Fibroblast of the conjunctiva (primary cell): Measurements from ENCODE around the gene GCM1.
"Not testable (repeated sequence)": the region's sequence is repeated elsewhere in the genome, so short reads cannot be mapped to it uniquely, and the experiment has no call there.

Experiments used
- DNase-seq: peaks from one replicate; pipeline ENCODE4 v3.0.0-alpha.2; 2010; ENCODE audit warnings: low read depth

GCM1 gene

DNA sequence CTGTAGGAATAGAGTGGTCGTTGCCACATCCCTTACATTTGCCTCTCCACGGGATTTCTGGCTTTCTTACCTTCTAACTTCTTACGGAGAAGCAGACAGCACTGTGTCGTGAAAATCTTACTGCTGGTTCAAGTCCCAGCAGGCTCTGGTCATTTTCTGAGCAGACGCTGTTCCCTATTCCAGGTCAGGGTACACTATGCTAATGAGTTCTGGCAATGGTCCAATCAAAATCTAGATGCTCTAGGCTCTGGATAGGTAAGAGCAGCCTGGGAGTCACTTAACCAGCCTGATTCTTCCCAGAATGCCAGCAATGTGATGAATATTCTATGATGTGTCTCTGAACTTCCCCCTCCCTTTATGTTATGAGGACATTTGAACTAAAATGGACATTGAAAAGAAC, at the start of gene GCM1:
Gene GCM1, minus strand, starts transcription at position 158 of the 400 bp plus-strand sequence. CDS start 3,209 bp downstream, outside the sequence.
- DNase-seq, result no peak

DNA sequence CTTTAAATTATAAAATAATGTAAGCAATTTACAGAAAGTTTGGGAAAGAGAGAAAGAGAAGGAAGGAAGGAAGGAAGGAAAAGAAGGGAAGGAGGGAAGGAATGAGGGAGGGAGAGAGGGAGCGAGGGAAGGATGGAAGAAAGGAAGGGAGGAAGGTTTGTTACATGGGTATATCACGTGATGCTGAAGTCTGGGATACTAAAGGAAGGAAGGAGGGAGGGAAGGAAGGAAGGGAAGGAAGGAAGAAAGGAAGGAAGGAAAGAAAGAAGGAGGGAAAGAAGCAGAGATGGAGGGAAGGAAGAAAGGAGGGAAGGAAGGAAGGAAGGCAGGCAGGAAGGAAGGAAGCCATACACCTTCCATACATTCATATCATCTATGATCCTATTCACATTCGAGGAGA, 48.9 kb upstream of the GCM1 start:
- DNase-seq, result no peak

- DNase-seq, result no peak
These were observed 46.4 kb upstream of the GCM1 start for GRCh38 chr6:53195048-53195447.

DNA sequence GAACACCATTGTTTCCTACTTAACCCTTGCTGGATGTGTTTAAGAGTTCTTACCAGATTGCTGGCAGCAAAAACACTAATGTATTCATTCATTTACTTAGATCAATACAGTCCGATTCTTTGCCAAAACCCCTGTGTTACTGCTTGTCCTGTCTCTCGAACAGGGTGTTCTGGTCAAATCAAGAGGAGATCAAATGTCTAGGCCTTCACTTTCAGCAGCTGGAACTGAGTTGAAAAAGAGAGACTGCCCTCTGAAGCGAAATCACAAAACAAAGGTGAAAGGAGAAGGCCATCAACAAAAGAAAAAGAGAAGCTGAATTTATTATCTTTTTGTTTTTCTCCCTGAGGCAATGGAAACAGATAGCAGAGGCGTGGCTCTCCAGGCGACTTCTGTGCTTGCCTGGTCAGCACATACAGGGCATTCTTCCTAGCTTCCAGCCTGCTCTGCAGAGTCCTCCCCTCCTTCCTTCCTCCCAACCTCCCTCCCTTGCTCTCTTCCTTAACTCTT, 44.1 kb upstream of the GCM1 start:
- no peak for DNase-seq

- DNase-seq, result peak; percentile 17
These were observed 40.9 kb upstream of the GCM1 start for GRCh38 chr6:53189554-53189953.

- DNase-seq, result no peak
These were observed 40.2 kb upstream of the GCM1 start for GRCh38 chr6:53188833-53189232.

- DNase-seq, result no peak
These were observed 32.0 kb upstream of the GCM1 start for GRCh38 chr6:53180678-53181077.

GRCh38 chr6:53179961-53180651, 31.5 kb upstream of the GCM1 start:
- DNase-seq, result peak; percentile 22

DNA sequence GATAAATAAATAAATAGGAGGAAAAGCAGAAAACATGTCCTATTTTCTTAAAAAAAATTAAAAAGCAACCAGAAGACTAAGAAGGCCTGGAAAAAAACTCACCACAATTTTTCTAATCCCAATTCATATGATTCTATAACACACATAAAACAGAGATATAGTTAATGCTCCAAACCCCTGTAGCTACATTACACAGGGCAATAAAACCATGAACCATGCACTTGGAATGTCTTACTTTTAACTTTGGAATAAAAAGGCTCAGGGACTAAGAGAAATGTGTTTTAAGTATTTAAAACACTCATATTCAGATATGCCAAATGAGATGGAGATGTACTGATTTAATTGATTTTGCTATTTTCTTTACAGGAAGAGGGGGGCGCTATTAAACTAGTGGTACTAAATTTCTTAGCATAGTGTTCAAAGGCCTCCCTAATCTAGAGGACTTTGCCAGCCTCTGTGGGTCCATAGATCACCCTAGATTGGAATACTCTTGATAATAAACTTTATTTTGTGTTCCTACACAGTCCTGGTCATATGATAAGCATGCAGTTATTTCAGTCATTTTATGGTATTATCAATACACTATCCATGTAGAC, 30.3 kb upstream of the GCM1 start:
- DNase-seq, result no peak

GRCh38 chr6:53175027-53175426, 26.4 kb upstream of the GCM1 start:
- no peak for DNase-seq

DNA sequence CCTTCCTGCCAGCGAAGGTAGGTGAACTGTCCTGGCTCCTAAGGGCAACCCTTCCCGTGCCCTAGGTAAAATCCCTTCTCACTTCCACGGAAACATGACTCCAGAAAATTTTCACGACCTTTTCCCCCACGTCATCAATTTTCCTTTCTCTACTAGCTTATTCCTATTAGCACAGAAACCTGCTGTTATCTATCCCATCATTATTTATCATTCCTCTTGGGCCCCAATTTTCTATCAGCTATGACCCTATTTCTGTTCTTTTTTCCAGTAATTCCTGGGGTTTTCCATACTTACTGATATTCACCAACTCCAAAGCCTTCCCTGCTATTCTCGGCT, 23.8 kb upstream of the GCM1 start:
- DNase-seq, result no peak

GRCh38 chr6:53171605-53172467, 23.2 kb upstream of the GCM1 start:
- DNase-seq, result peak; percentile 74

GRCh38 chr6:53168516-53169267, 20.1 kb upstream of the GCM1 start:
- DNase-seq, result no peak

GRCh38 chr6:53165293-53165692, 16.7 kb upstream of the GCM1 start:
- DNase-seq, result no peak

- no peak for DNase-seq
These were observed 14.0 kb upstream of the GCM1 start for GRCh38 chr6:53162606-53163005.

DNA sequence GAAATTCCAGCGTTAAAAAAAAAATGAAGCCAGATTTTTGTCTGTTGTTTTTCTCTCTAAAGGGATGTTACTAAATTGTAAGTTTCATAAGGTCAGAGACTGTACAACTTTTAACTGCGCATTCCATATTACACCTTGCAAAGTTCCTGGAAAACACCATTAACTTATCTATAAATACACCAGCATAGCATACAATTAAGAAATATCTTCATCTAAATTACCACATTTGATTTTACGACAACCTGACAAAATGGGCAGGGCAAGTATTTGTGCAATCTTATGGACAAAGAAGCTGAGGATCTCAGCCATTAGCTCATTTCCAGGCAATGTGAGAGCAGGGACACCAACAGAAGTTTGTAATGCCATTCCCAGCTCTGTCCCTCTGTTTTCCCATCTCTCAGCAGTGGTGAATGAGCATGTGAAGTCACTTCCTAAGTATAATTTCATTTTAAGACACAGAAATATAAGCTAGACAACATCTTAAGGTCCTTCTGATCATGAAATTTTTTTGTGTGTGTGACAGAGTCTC, 12.9 kb upstream of the GCM1 start:
- no peak for DNase-seq

DNA sequence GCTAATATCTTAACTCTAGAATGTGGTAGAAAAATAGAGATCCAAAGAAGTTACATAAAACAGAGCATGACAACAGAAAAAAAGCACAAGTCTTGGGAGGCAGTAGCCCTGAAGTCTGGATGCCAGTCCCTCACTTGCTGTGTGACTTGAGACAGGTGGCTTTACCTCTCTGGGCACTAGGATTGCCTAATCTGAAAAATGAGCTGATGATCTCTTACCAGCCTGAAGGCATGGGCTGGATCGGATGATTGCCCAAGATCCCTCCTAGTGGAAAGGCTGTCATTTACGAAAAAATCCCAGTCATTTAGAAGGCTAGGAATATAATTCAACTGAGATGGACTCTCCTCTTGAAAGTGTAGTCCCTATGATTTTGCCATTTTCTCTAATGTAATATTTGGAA, 10.9 kb upstream of the GCM1 start:
- no peak for DNase-seq

DNA sequence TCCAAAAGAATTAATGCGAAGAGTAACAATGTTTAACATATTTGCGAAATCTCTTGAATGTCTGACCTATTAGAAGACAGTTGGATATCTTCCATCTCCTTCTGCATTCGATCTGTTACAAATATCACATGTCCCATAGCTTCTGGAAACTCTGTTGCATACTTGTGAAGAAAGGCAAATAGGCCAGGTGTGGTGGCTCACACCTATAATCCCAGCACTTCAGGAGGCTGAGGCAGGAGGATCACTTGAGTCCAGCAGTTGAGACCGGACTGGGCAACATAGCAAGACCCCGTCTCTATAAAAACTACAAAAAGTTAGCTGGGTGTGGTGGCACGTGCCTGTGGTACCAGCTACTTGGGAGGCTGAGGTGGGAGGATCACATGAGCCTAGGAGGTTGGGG, 9.4 kb upstream of the GCM1 start:
- DNase-seq, result not testable (repeated sequence)

- DNase-seq, result not testable (repeated sequence)
These were observed 6.6 kb upstream of the GCM1 start for GRCh38 chr6:53155279-53155678.

DNA sequence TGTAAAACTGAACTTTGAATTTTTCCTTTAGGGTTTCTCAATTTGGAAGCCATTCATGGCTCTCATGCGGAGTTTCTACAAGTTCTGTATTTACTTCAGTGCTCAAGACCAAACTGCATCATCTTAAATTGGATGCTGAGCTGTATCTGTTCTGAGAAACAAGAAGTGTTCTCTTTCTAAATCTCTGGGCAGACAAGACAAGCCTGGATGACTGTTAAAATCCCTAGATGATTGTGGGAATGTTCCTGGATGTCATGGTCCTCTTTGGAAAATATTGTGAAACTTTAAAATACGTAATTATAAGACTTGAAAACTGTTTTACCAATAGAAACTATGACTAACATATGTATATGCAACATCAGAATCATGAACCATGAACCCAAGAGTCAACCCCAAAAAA, 6.2 kb upstream of the GCM1 start:
- no peak for DNase-seq

DNA sequence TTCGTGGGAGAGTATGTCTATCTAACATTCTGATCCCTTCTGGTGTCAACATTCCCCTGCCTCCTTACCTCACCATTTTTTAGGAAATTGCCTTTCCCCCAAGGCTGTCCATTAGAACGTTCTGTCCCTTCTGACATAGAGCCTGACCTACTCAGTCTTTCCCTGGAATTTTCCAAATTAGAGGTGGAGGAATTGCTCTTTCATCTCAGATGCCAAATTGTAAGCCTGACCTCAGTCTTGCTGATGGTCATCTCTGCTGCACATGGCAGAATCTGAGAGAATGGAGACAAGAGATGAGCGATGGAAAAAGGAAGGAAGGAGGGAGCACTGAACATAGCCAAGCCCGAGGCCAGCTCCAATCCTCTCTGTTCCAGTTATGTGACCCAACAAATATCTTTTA, 5.4 kb upstream of the GCM1 start:
- no peak for DNase-seq

- DNase-seq, result no peak
These were observed 3.9 kb upstream of the GCM1 start for GRCh38 chr6:53152576-53152975.
